Activated T-cell treated with anti-CD3 and anti-CD28 coated beads, Interleukin-2, amount 50 U/mL, for 48 hours (primary cell): Measurements from ENCODE around the gene EIF2AK3.
"Not testable (repeated sequence)": the region's sequence is repeated elsewhere in the genome, so short reads cannot be mapped to it uniquely, and the experiment has no call there.

Experiments used
- DNase-seq, 2 experiments: peaks; one replicate each; pipeline ENCODE4 v3.0.0-alpha.2; 2020

EIF2AK3 gene

DNA sequence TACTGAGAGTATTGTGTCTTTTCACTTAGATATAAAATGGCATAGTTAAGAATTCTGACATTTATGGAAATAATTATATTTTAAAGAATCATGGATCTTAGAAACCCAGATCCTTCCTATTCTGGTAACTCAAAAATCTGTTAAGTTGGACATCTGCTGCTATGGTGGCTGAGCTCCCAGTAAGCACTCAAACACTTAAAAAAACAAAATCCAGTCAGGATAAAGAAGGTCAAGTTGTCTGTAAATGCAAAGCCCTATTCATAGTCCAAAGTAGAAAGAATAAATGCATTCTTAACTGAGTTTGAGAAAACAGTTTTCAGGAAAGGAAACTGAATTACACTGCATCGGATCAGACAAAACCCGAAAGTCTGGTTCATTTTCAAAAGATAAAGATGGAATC, 35.6 kb downstream of the EIF2AK3 start:
- no peak for DNase-seq

DNA sequence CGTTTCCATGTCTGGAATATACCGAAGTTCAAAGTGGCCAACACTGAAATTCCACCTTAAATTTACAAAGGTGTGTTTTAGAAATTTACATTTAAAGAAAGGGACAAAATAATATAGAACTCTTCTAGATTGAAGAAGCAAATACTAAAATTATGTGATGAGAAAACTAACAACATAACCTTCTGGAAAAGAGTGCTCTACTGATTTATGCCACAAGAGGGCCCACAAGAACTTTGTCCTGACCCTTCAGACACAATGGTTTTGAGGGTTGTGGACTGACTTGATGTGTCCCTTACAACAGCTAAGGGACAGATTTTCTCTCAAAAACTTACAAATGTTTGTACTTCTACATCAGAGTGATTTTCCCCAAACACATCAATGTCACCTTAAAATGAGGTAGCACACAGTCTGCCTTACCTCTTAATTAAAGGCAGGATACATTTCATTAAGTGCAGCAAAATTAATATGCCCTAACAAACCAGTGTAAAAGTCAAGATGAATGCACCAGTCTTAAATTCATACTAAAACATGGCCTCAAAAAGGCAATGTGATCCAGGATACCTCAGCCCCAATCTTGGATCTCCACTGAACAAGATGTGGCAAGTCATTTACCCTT, 36.2 kb downstream of the EIF2AK3 start:
- peak; percentile 24 to 30 for DNase-seq

DNA sequence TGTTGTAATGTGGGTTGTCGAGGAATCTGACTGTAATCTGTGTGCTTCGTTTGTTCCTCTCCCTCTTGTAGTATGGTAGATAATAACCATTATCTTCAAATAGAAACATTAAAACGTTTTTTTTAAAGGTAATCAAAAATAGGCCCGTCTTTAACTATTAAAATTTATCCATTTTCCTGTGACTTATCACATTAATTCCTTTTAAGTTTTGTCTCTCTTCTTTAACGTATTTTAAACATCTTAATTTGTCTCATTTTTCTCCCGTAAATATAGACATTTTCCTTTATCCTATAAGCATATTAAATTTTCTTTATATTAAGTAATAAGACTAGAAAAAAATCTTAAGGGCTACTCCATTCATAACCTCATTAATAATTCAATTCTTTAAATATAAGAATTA, 41.3 kb downstream of the EIF2AK3 start:
- no peak for DNase-seq

DNA sequence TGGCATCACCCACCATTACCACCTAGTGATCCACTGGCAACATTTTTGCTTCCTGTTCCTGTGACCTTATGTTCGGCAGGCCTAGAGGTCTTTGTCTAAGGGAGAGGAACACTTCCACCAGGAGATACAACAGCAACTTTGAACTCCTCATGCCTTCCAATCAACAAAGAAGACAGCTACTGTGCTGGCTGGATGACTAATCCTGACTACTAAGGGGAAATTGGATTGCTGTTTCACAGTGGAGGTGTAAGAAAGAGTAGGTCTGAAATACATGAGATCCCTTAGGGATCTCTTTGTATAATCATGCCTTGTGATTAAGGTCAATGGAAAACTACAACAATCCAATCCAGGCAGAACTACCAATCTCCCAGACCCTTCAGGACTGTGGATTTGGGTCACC, 45.2 kb downstream of the EIF2AK3 start:
- DNase-seq = no peak

DNA sequence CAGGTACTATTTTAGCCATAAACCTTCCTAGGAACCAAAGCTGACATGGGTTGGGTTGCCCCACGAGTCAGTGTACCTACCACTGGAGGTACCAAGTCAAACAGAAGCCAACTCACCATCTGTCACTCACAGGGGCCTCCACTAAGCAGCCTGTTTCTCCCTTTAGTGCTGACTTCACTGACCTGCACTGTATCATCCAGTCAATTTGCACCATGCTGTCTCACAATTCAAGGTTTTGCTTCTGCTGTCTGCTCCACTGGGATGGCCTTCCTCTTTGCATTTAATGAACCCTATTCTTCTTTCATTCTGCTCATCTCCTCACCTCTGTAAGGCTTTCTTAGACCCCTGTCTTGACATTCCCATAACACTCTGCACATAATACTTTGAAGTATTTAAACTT, 47.2 kb downstream of the EIF2AK3 start:
- DNase-seq = no peak

DNA sequence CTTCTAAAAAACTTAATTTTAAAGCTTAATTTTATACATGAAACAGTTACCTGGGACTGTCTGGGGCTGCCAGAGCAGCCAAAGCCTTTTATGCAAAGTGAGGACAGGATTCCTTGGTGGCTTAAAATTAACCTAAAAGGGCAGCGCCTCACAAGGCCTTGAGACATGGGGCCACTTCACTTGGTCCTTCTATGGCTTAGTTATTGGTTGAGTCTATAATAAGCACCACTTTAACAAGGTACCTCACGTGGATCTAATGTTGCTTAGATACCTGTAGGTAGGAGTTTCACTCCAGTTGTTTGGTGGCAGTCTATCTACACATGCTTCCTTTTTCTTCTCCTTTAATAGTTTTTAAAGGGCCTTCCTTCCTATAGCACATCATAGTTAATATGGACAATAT, 51.6 kb downstream of the EIF2AK3 start:
- no peak for DNase-seq

DNA sequence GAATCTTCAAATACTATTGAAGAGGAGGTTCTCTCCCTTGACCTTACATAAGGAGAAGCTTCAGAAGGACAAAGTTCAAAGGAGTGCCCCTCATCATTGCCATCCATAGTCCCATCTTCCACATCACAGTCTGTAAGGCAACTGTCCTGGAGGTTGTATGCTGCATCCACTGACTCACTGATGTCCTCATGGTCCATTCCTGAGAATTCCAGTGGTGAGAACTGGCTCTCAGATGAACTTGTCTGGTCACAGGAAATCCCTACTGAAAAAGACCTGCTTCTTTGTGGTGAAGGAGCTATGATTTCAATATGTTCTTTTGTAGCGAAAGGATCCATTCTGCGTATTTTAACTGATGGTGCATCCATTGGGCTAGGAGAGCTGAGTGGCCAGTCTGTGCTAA, 52.2 kb downstream of the EIF2AK3 start:
- no peak for DNase-seq

DNA sequence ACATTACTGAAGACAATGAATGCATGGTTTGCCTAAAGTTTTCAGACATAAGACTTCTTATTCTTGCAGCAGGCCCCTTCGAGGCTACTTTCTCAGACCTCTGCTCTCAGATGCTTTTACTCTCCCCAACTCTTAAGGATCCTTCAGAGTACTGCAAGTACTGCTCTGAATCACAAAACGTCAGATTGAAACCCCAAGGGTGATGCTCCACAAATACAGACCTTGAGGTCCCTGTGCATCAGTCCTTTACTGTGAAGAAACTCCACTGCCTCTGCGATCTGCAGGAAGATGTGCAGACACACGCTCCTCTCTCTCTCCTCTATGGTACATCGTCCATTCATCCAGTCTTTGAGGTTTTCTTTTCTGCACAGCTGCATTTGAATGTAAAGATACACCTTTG, 52.8 kb downstream of the EIF2AK3 start:
- DNase-seq = no peak

DNA sequence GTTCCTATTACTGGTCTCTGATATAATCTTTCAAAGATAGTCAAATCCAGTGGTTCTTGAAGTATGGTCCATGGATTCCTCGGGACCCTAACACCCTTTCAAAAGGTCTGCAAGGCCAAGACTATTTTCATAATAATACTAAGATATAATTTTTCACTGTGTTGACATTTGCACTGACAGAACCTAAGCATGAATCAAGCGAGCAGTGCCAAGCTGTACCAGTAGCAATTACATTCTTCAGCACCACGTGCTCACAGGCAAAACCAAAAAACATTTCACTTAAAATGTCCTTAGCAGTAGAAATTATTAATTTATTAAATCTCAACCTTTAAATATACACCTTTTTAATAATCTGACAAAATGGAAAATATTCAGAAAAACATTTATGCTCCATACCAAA, 59.1 kb downstream of the EIF2AK3 start:
- no peak for DNase-seq

DNA sequence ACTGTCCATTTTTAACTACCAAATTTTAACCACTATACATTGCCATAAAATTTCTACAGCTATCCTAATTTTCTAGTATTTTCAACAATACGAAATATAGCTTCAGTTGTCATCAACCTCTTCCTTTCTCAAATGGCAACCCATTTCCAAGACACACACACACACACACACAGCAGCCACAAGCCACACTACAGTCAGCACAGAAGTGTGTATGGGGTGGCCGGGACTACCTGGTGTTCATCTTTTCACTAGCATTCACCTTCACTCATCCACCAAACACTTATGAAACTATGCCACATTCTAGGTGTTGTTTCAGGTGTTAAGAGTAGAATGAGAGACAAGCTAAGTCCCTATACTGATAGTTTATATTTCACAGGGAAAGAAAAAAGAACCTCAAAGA, 62.9 kb downstream of the EIF2AK3 start:
- no peak for DNase-seq

DNA sequence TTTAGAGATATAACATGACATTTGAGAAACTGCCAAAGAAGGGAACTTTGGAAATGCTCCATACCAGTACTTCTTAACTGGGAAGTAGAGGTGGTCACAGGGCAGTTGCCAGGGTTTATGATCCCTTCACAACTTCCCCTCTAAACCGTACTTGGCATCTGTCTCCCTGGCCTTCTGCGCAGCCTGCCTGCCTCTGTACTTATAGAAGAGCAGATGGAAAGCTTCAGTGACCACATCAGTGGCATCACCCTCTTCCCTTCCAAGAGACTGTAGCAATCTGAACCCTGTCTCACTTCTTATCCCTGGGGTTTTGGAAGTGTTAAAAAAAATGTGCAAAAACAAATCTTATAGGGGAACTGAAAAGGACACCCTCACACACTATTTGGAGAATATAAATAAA, 64.1 kb downstream of the EIF2AK3 start:
- DNase-seq = no peak

DNA sequence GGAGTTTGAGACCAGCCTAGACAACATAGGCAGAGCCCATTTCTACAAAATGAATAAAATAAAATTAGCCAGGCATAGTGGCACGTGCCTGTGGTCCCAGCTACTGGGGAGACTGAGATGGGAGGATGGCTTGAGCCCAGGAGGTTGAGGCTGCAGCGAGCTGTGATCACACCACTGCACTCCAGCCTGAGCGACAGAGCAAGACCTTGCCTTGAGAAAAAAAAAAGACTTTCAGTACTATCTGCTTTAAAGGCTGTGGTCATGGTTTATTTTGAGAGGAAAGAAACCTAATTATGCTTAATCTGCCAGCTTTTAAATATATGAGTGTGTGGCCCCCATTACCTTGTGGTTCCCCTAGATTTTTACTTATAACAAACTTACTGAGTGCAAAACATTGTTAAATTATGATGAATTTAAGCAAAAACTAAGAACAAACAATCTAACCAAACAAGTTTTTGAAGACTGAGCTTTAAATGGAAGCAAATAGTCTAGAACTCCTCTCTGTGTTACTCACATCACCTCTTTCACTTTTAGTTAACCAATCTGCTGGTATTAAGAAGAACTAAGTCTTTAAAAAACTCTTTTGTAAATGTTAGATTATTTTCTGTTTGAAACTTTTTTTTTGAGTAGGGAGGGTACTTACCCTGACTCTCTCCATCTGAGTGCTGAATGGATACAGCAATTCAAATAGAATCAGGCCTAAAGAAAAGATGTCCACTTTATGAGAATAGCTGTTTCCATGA, 65.4 kb downstream of the EIF2AK3 start:
- no peak for DNase-seq

DNA sequence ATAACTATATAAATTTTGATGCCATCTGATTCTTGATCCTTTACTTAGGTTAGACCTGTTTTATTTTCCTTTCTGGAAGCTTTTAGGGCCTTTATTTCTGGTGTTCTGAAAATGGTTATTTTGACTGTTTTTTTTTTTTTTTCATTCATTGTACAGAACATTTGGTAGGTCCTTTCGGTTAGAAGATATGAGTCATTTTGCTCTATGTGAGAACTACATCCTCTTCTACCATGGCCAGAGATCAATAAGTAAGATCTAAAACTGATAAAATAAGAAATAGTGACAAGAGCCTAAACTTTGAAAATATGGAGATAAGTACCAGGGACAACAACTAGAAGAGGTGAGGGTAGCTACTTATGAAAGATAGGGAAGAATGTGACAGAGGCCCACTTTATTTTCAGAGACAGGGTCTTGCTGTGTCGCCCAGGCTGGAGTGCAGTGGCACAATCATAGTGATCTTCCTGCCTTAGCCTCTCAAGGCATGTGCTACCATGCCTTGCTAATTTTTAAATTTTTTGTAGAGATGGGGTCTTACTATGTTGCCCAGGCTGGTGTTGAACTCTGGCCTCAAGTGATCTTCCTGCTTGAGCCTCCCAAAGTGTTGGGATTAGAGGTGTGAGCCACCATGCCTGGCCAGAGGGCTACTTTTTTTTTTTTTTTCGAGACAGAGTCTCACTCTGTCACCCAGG, 66.5 kb downstream of the EIF2AK3 start:
- no peak for DNase-seq

DNA sequence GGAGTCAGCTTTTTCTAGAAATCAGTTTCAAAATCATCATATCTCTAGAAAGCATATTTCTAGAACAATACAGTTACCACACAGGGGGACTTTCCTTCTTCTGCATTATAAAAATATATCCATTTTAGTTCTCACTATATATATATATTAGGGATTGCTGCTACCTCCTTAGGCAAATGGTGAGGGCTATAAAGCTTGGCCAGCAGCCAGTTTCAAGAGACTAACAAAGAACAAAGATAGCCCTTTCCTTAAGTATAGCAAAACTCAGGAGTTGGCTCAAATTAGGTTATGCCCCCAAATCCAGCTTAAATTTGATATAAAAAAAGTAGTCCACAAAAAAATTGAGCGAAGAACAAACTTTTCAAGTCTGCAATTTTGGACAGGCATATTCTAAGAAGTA, 70.0 kb downstream of the EIF2AK3 start:
- no peak for DNase-seq

DNA sequence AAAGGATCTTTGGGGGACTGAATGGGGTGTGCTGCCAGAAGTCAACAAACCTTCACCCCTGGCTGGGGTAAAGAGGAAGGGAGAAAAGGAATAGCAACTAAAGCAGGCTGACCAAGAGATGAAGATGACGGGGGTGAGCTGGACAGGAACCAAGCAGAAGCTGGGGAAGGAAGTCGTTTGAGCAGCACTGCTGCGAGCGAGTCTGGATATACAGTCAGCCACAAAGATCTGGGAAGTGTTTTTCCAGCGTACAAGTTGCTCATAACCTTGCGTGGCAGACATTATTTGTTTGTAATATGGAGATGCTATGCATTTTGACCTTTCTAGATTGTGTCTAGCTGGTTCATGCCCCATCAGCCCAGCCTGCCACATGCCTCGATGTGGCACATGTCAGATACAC, 71.2 kb downstream of the EIF2AK3 start:
- DNase-seq = no peak

DNA sequence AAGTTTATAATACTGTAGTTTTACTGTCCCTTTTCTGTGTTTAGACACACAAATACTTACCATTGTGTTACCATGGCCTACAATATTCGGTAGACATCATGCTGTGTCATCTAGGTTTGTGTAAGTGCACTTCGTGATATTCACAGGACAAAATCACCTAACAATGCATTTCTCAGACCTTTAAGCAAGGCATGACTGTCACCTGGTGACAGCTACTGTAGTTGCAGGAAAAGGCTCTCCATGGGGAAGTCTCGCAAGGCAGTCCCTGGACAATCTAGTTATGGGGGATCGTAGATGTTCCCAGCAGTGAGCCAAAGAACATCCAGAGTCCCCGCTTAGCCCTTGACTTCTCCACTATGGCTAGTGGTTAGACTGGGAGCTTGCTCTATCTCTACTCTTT, 73.1 kb downstream of the EIF2AK3 start:
- DNase-seq = no peak

DNA sequence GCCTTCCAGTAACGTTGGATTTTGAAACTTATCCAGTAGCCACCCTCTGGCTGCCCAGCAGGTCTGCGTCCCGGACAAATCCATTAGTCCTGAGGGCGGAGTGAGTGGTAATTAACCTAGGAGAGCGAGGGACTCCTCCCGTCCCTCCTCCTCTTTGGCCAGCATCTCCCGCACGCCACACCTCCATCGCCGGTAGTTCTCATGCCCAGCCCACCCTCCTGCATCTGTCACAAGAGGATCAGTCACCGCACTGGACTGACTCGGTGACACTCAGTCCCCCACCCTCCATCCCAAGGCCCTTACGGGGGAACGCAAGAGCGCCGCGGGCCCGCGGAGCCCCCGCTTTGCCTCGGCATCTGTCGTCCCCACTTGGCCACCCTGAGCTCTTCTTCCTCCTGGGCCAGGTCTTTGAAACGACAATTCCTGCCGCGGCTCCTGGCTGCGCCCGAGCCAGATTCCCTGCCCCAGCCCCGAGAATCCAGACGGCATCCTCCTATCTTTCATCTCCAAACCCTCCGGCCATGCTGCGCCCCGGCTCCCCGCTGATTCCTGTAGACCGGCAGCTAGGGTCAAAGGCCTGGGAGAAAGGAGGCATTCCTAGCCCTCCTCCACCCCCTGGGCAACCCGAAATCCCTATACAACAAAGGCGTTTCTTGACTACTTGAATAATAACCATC, 77.5 kb downstream of the EIF2AK3 start:
- DNase-seq = no peak

DNA sequence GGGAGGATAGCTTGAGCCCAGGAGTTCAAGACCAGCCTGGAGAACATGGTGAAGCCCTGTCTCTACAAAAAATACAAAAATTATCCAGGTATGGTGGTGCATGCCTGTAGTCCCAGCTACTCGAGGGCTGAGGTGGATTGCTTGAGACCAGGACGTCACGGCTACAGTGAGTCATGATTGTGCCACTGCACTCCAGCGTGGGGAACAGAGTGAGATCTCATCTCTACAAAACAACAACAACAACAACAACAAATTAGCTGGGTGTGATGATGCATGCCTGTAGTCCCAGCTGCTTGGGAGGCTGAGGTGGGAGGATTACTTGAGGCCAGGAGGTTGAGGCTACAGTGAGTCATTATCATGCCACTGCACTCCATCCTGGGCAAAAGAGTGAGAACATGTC, 81.0 kb downstream of the EIF2AK3 start:
- DNase-seq = not testable (repeated sequence)

DNA sequence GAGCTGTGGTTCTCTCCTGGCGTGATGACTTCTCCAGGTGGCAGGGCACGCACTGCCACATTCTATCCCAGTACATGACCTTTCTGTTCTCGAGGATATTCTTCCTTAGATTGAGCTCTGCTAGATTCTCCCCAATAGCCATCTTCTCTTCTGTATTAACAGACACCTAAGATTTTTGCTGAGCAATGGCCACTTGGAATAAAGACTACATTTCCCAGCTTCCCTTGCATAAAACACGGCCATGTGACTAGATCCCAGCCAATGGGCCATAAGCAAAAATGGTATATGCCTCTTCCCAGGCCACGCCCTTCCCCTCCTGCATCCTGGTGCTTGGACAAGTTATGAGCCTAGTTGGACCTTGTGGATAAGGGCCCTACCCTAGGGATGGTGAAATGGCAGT, 82.1 kb downstream of the EIF2AK3 start:
- DNase-seq = peak in 1 of 2 experiments; percentile 23

DNA sequence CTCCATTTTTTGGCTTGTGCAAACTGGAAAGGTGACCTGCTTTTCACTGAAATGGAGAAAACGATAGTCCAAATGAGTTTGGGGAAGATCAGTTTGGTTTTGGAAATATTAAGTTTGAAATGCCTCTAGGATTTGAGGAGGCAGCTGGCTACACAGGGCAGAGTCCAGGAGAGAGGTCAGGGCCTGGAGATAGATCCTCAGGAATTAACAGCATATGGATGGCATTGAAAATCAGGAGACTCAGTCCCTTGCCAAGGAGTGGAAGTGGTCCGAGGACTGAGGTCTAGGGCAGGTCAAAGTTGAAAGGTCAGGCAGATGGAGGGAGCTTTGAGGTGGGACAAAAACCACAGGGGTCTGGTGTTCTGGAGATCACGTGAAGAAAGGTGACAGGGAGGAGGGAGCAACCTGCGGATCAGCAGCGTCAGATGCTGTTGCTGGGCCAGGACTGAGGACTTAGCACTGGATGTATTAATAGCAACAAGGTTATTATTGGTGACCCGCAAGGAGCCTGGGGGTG, 83.7 kb downstream of the EIF2AK3 start:
- DNase-seq = no peak

DNA sequence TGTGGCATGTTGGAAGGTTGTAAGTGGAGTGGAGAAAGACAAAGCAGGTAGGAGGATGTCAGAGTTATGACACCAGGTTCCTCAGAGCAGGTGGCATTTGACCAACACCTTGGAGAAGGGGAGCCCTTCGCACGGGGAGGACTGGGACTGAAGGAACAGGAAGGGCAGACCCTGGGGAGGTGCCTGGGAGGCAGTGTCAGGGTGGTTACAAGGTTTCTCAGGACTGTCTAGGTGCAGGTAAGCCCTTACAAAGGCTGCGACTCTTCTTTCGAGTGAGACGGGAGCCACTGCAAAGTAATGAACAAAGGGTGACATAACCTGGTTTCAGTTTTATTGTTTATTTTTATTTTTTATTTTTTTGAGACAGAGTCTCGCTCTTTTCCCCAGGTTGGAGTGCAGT, 84.6 kb downstream of the EIF2AK3 start:
- DNase-seq = no peak

DNA sequence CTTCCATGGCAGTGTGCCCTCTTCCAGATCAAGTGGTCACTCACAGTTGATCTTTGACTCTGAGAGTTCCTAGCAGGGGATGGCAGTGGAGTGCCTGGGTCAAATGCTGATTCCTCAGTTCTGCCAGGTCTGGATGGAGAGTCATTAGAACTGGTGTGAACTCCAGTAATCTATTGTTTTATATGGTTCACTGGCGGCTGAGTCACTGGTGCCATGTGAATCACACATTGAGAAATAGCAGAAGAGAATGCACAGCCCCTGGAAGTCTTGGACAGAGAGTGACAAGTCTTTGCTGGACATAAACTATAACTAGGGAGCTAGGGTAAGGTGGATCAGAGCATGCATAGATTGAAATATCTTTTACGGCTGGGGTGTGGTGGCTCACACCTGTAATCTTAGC, 86.9 kb downstream of the EIF2AK3 start:
- DNase-seq = no peak

DNA sequence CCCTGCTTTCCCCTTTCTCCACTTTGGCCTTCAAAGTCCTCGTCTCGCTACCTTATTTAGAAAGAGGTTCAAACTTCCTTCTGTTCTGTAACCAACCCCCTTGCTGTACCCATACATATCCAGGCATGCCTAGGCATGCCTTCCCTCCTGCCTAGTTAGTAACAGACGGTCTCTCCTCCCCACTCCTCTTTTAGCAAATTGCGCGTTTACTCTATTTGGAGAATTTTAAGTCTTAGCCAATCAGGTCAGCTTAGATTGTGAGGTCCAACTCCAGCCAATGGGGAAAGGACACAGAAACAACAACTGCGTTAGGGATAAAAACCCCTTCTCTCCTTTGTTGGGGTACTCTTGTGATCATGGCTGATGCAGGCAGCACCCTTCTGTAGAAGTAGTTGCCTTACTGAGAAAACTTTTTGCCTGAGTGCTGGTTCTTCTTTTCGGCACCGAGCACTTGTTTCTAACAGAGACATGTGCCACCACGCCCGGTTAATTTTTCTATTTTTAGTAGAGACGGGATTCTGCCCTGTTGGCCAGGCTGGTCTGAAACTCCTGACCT, 88.8 kb downstream of the EIF2AK3 start:
- no peak for DNase-seq
